H9 (cell line): ENCODE results near the gene FGF4. TPM values are rescaled to one million over a fixed set of nuclear protein-coding genes. Genes with fewer than 3 reads are reported as not detected.

ENCODE experiments used
- DNase-seq: peaks from one replicate; pipeline ENCODE4 v3.0.0-alpha.2; 2017
- H2AFZ ChIP-seq: one replicate; pipeline ENCODE4 v1.6.1; 2013; ENCODE audit warnings: mild to moderate bottlenecking, low read length, control low read depth, moderate library complexity
- H2AK5ac ChIP-seq: 2 replicates; pipeline ENCODE4 v1.6.1; 2013; ENCODE audit warnings: low read length, control low read depth, mixed read lengths; ENCODE audit not compliant: insufficient read length
- H2BK120ac ChIP-seq: one replicate; pipeline ENCODE4 v1.6.1; 2013; ENCODE audit warnings: low read depth, mild to moderate bottlenecking, low read length, control low read depth, inconsistent platforms; ENCODE audit not compliant: poor library complexity, severe bottlenecking
- H2BK12ac ChIP-seq: 2 replicates; pipeline ENCODE4 v1.6.1; 2013; ENCODE audit warnings: low read length, control low read depth, mixed read lengths, low read depth; ENCODE audit not compliant: insufficient read length
- H2BK15ac ChIP-seq: 2 replicates; pipeline ENCODE4 v1.6.1; 2013; ENCODE audit warnings: low read depth, low read length, control low read depth
- H2BK20ac ChIP-seq: one replicate; pipeline ENCODE4 v1.6.1; 2013; ENCODE audit warnings: low read depth, mild to moderate bottlenecking, low read length, control low read depth, inconsistent platforms; ENCODE audit not compliant: poor library complexity, severe bottlenecking
- H2BK5ac ChIP-seq: 2 replicates; pipeline ENCODE4 v1.6.1; 2013; ENCODE audit warnings: low read length, control low read depth, mixed read lengths; ENCODE audit not compliant: insufficient read length
- H3K14ac ChIP-seq: 2 replicates; pipeline ENCODE4 v1.6.1; 2013; ENCODE audit warnings: low read length, control low read depth; ENCODE audit not compliant: insufficient read depth
- H3K18ac ChIP-seq: 2 replicates; pipeline ENCODE4 v1.6.1; 2013; ENCODE audit warnings: low read depth, mild to moderate bottlenecking, mixed read lengths, low read length, control low read depth; ENCODE audit not compliant: insufficient read length
- H3K23ac ChIP-seq: 2 replicates; pipeline ENCODE4 v1.6.1; 2013; ENCODE audit warnings: low read length, control low read depth, mixed read lengths, low read depth; ENCODE audit not compliant: insufficient read length
- H3K23me2 ChIP-seq: 2 replicates; pipeline ENCODE4 v1.6.1; 2013; ENCODE audit warnings: low read depth, mild to moderate bottlenecking, mixed read lengths, low read length, control low read depth; ENCODE audit not compliant: insufficient read length, poor library complexity, severe bottlenecking
- H3K27ac ChIP-seq: 2 replicates; pipeline ENCODE4 v1.5.1; 2013; ENCODE audit warnings: low read length, control low read depth, mixed read lengths, low read depth; ENCODE audit not compliant: insufficient read length
- H3K27me3 ChIP-seq: 2 replicates; pipeline ENCODE4 v1.6.1; 2013; ENCODE audit warnings: low read length, control low read depth, inconsistent platforms; ENCODE audit not compliant: insufficient read depth
- H3K4ac ChIP-seq: 2 replicates; pipeline ENCODE4 v1.6.1; 2013; ENCODE audit warnings: low read depth, mild to moderate bottlenecking, control low read depth, inconsistent platforms, low read length, moderate library complexity
- H3K4me1 ChIP-seq: 2 replicates; pipeline ENCODE4 v1.6.1; 2013; ENCODE audit warnings: low read length, control low read depth, inconsistent platforms; ENCODE audit not compliant: insufficient read depth
- H3K4me2 ChIP-seq: 2 replicates; pipeline ENCODE4 v1.6.1; 2013; ENCODE audit warnings: low read length, control low read depth, mixed read lengths; ENCODE audit not compliant: insufficient read length, insufficient read depth
- H3K56ac ChIP-seq: 2 replicates; pipeline ENCODE4 v1.6.1; 2013; ENCODE audit warnings: low read depth, mild to moderate bottlenecking, mixed read lengths, low read length, control low read depth; ENCODE audit not compliant: insufficient read length
- H3K79me1 ChIP-seq: 2 replicates; pipeline ENCODE4 v1.6.1; 2013; ENCODE audit warnings: low read depth, mild to moderate bottlenecking, moderate library complexity, low read length, control low read depth, inconsistent platforms; ENCODE audit not compliant: insufficient read depth, poor library complexity, severe bottlenecking
- H3K79me2 ChIP-seq: 2 replicates; pipeline ENCODE4 v1.6.1; 2013; ENCODE audit warnings: low read length, control low read depth, inconsistent platforms; ENCODE audit not compliant: insufficient read depth
- H3K9ac ChIP-seq: 2 replicates; pipeline ENCODE4 v1.6.1; 2013; ENCODE audit warnings: low read length, control low read depth, mixed read lengths; ENCODE audit not compliant: insufficient read length; ENCODE audit errors: extremely low read depth
- H3K9me3 ChIP-seq: one replicate; pipeline ENCODE4 v1.6.1; 2013; ENCODE audit warnings: low read depth, low read length, inconsistent platforms; ENCODE audit not compliant: control insufficient read depth
- H3T11ph ChIP-seq: one replicate; pipeline ENCODE4 v1.6.1; 2013; ENCODE audit warnings: mild to moderate bottlenecking, low read length, control low read depth, inconsistent platforms
- H4K20me1 ChIP-seq: one replicate; pipeline ENCODE4 v1.6.1; 2013; ENCODE audit not compliant: control insufficient read depth, insufficient read length, insufficient read depth
- H4K5ac ChIP-seq: 2 replicates; pipeline ENCODE4 v1.6.1; 2013; ENCODE audit warnings: low read depth, mild to moderate bottlenecking, mixed read lengths, low read length, control low read depth; ENCODE audit not compliant: insufficient read length
- H4K8ac ChIP-seq: replicated peaks from 2 replicates; pipeline ENCODE4 v1.6.1; 2013; ENCODE audit warnings: low read length, control low read depth, mixed read lengths, low read depth; ENCODE audit not compliant: insufficient read length
- H4K91ac ChIP-seq: 2 replicates; pipeline ENCODE4 v1.6.1; 2013; ENCODE audit warnings: low read depth, mild to moderate bottlenecking, moderate library complexity, mixed read lengths, low read length, control low read depth; ENCODE audit not compliant: insufficient read length
- H3K27ac Mint-ChIP-seq, 3 experiments: 2 replicates in 2 of 3; 3 replicates in 1 of 3; pipeline ENCODE4 v1.8.0; 2020 to 2021; ENCODE audit warnings: mixed read lengths in 3 of 3, mild to moderate bottlenecking in 1 of 3, moderate library complexity in 1 of 3
- H3K27me3 Mint-ChIP-seq: 2 replicates; pipeline ENCODE4 v1.8.0; 2021; ENCODE audit warnings: low read depth, mild to moderate bottlenecking, moderate library complexity, mixed read lengths
- H3K36me3 Mint-ChIP-seq, 3 experiments: 2 replicates in 2 of 3; 3 replicates in 1 of 3; pipeline ENCODE4 v1.8.0; 2020 to 2021; ENCODE audit warnings: low read depth in 3 of 3, mixed read lengths in 3 of 3; ENCODE audit not compliant: insufficient read depth in 1 of 3
- H3K4me1 Mint-ChIP-seq, 2 experiments: 2 replicates each; pipeline ENCODE4 v1.8.0; 2020; ENCODE audit warnings: mixed read lengths in 2 of 2
- H3K4me3 Mint-ChIP-seq, 2 experiments: 2 replicates in 1 of 2; 3 replicates in 1 of 2; pipeline ENCODE4 v1.8.0; 2020 to 2021; ENCODE audit warnings: mild to moderate bottlenecking in 2 of 2, mixed read lengths in 2 of 2, moderate library complexity in 1 of 2
- H3K9me3 Mint-ChIP-seq, 2 experiments: 2 replicates in 1 of 2; 3 replicates in 1 of 2; pipeline ENCODE4 v1.8.0; 2020; ENCODE audit warnings: mild to moderate bottlenecking in 2 of 2, mixed read lengths in 2 of 2, moderate library complexity in 1 of 2
- CTCF ChIP-seq: fragments of 200-600 bp; sonication (generic); conservative IDR thresholded peaks from 3 replicates; pipeline ENCODE4 v1.8.0; 2021; ENCODE audit warnings: antibody characterized with exemption, mild to moderate bottlenecking
- WGBS: extraction: QIAGEN DNeasy Blood & Tissue Kit; methylation state at CpG from one replicate; pipeline ENCODE4 v1.1.7; 2013; ENCODE audit warnings: missing lambda C conversion rate, low lambda C conversion rate, mixed read lengths; ENCODE audit not compliant: insufficient read length; ENCODE audit errors: extremely low coverage; 5-methylcytosine and 5-hydroxymethylcytosine counted together
- total RNA-seq: library from RNA; stranded (reverse); gene quantifications from 2 replicates; pipeline ENCODE4 v1.2.1, GENCODE V29; 2021

The FGF4 gene
- total RNA-seq, 1 experiment from 2014 or later, result 0.68 TPM

- no peak for DNase-seq
- no peaks in the 10 kb centered on the region for H3K4me1 ChIP-seq
- H3K27ac ChIP-seq, result no peak overlapping the region
- H2BK5ac ChIP-seq, result no peak overlapping the region
- no peak overlapping the region for H2BK120ac ChIP-seq
- H3T11ph ChIP-seq, result no peak overlapping the region
- no peak overlapping the region for H2BK15ac ChIP-seq
- Mint-ChIP-seq H3K4me1 (peaks cover 8 to 11% of the 10 kb centered on the region in 2 experiments), H3K27ac (no peak overlapping the region; a peak in 1 of 7 replicates), H3K9me3 (no peaks in the 10 kb centered on the region), H3K36me3 (no peaks in the 10 kb centered on the region; a peak in 1 of 7 replicates), H3K4me3 (no peak overlapping the region), H3K27me3 (peaks cover 50% of the 10 kb centered on the region)
- no peak overlapping the region for H2AK5ac ChIP-seq
- H3K79me2 ChIP-seq, result no peaks in the 10 kb centered on the region
- H4K20me1 ChIP-seq, result peaks cover 2% of the 10 kb centered on the region
- no peak overlapping the region for H2BK12ac ChIP-seq
- H3K23me2 ChIP-seq, result peaks cover 3% of the 10 kb centered on the region
- no peak overlapping the region for H3K56ac ChIP-seq
- no peak overlapping the region for H3K4ac ChIP-seq
- no peak overlapping the region for H2BK20ac ChIP-seq
- H3K27me3 ChIP-seq, result no peaks in the 10 kb centered on the region; the same call in 1 of the 2 replicates
- H4K91ac ChIP-seq, result no peak overlapping the region
- H4K8ac ChIP-seq, result no peak overlapping the region
- H3K18ac ChIP-seq, result no peak overlapping the region
- WGBS, result no CpG with 5 or more reads among the region's 7 CpGs
- no peak overlapping the region for H4K5ac ChIP-seq
- no peaks in the 10 kb centered on the region for H3K9me3 ChIP-seq
- no peak overlapping the region for H3K14ac ChIP-seq
- no peak overlapping the region for H3K23ac ChIP-seq
- H3K4me2 ChIP-seq, result no peak overlapping the region
- H3K9ac ChIP-seq, result no peak overlapping the region
- TF ChIP-seq CTCF, result no peak
- no peak overlapping the region for H2AFZ ChIP-seq
- no peaks in the 10 kb centered on the region for H3K79me1 ChIP-seq
Measured at GRCh38 chr11:69808667-69809086, 33.5 kb upstream of the FGF4 start.
